Prostate gland (tissue), 2 donors: ENCODE data around the gene SREBF1. TPM values are rescaled to one million over a fixed set of nuclear protein-coding genes. Genes with fewer than 3 reads are reported as not detected.
"Not testable (repeated sequence)": the region's sequence is repeated elsewhere in the genome, so short reads cannot be mapped to it uniquely, and the experiment has no call there.

Experiments
- DNase-seq: peaks from one replicate; pipeline ENCODE4 v3.0.0-alpha.2; 2019; ENCODE audit warnings: low spot score
- H3K27ac ChIP-seq, 2 donors: fragments of 200-600 bp; sonication (generic); 2 replicates each; pipeline ENCODE4 v1.5.1; 2017 to 2019
- H3K27me3 ChIP-seq: fragments of 200-600 bp; sonication (generic); replicated peaks from 2 replicates; pipeline ENCODE4 v1.5.1; 2019; ENCODE audit not compliant: insufficient read depth
- H3K36me3 ChIP-seq, 2 donors: fragments of 200-600 bp; sonication (generic); 1 replicate in 1 of 2; 2 replicates in 1 of 2; pipeline versions ENCODE4 v1.5.1 to v1.8.1; 2017 to 2019
- H3K4me1 ChIP-seq: fragments of 200-600 bp; sonication (generic); replicated peaks from 2 replicates; pipeline ENCODE4 v1.5.1; 2019
- H3K4me3 ChIP-seq, 2 donors: fragments of 200-600 bp; sonication (generic); 2 replicates each; pipeline ENCODE4 v1.5.1; 2017 to 2019
- H3K9me3 ChIP-seq: fragments of 200-600 bp; sonication (generic); 2 replicates; pipeline ENCODE4 v1.5.1; 2017
- CTCF ChIP-seq, 4 experiments: fragments of 200-600 bp in 2 of 4; fragments of 450-650 bp in 2 of 4; sonication (generic) in 2 of 4; IDR thresholded peaks; 1 replicate in 3 of 4; 2 replicates in 1 of 4; pipeline ENCODE4 v1.5.1; 2016 to 2019; ENCODE audit warnings: antibody characterized with exemption in 4 of 4, mild to moderate bottlenecking in 2 of 4, moderate library complexity in 2 of 4
- POLR2A ChIP-seq: fragments of 450-650 bp; IDR thresholded peaks from one replicate; pipeline ENCODE4 v1.6.1; 2016; ENCODE audit warnings: antibody characterized with exemption, mild to moderate bottlenecking
- POLR2AphosphoS5 ChIP-seq: sonication (generic); formaldehyde crosslinking; IDR thresholded peaks from one replicate; pipeline ENCODE4 v1.6.1; 2017; ENCODE audit warnings: antibody characterized with exemption
- WGBS: methylation state at CpG from one replicate; pipeline ENCODE4 v1.1.5; 2018; 5-methylcytosine and 5-hydroxymethylcytosine counted together
- intact Hi-C: fragments of 100-400 bp; cut with DNase I; formaldehyde crosslinking; loops from one replicate; pipeline ENCODE4 v1.14.2; 2022
- total RNA-seq, 2 donors: library from RNA; depleted of rRNA; stranded (reverse); fragments of >200 nt; gene quantifications; one replicate each; pipeline ENCODE4 v1.1.0, GENCODE V29; 2016

Gene SREBF1
- total RNA-seq, 2 donors from 2014 or later, result 134 to 299 TPM

- peaks cover 21% of the 10 kb centered on the region for H3K4me1 ChIP-seq
- H3K9me3 ChIP-seq, result no peaks in the 10 kb centered on the region
- intact Hi-C loops, result no loop called here
- TF ChIP-seq CTCF (IDR thresholded peaks at IDR 0.05) (no peak), POLR2A (no peak), POLR2AphosphoS5 (no peak)
- no peak for DNase-seq
- H3K27me3 ChIP-seq, result no peaks in the 10 kb centered on the region
- no peak overlapping the region for H3K4me3 ChIP-seq
- H3K36me3 ChIP-seq, result no peaks in the 10 kb centered on the region
- WGBS, result 30% methylated on average over 15 of the region's 15 CpGs
- H3K27ac ChIP-seq, result peak overlapping the region; percentile 80 to 94
These were observed 27.9 kb downstream of the SREBF1 start for GRCh38 chr17:17808706-17809432.

- H3K4me1 ChIP-seq, result peaks cover 21% of the 10 kb centered on the region
- H3K9me3 ChIP-seq, H3K27me3 ChIP-seq, DNase-seq, H3K27ac ChIP-seq, H3K4me3 ChIP-seq, intact Hi-C loops, H3K36me3 ChIP-seq: not testable (repeated sequence)
- over 99% methylated on average over 5 of the region's 5 CpGs for WGBS
These were observed 28.6 kb downstream of the SREBF1 start for GRCh38 chr17:17808200-17808599.

- intact Hi-C loops, result no loop called here
- no peak for DNase-seq
- no peak overlapping the region for H3K4me3 ChIP-seq
These were observed 29.3 kb downstream of the SREBF1 start for GRCh38 chr17:17807440-17807839.

GRCh38 chr17:17806611-17807274 lies 30.0 kb downstream of the SREBF1 start:
- TF ChIP-seq POLR2AphosphoS5 (no peak), CTCF (IDR thresholded peaks at IDR 0.05) (no peak)
- Histone ChIP-seq H3K36me3 (no peaks in the 10 kb centered on the region), H3K27ac (no peak overlapping the region)

More at GRCh38 chr17:17807440-17807839, 29.3 kb downstream of the SREBF1 start:
- peaks cover 18% of the 10 kb centered on the region for H3K4me1 ChIP-seq
- no peaks in the 10 kb centered on the region for H3K9me3 ChIP-seq
- H3K36me3 ChIP-seq, result no peaks in the 10 kb centered on the region
- TF ChIP-seq POLR2AphosphoS5 (no peak), POLR2A (no peak)
- H3K27me3 ChIP-seq, result no peaks in the 10 kb centered on the region
- no peak overlapping the region for H3K27ac ChIP-seq
- 94% methylated on average over 5 of the region's 5 CpGs for WGBS

GRCh38 chr17:17806035-17806434 lies 30.8 kb downstream of the SREBF1 start:
- no peak overlapping the region for H3K27ac ChIP-seq
- intact Hi-C loops, result no loop called here
- H3K4me1 ChIP-seq, result peaks cover 7% of the 10 kb centered on the region
- DNase-seq, result no peak
- H3K36me3 ChIP-seq, result no peaks in the 10 kb centered on the region
- no peaks in the 10 kb centered on the region for H3K27me3 ChIP-seq
- TF ChIP-seq CTCF (IDR thresholded peaks at IDR 0.05) (no peak), POLR2A (no peak), POLR2AphosphoS5 (no peak)
- no peaks in the 10 kb centered on the region for H3K9me3 ChIP-seq
- H3K4me3 ChIP-seq, result no peak overlapping the region
- WGBS, result 92% methylated on average over 4 of the region's 4 CpGs

More at GRCh38 chr17:17806611-17807274, 30.0 kb downstream of the SREBF1 start:
- intact Hi-C loops, result no loop called here
- no peak for DNase-seq
- Histone ChIP-seq H3K4me3 (no peak overlapping the region), H3K9me3 (no peaks in the 10 kb centered on the region), H3K27me3 (no peaks in the 10 kb centered on the region), H3K4me1 (peaks cover 11% of the 10 kb centered on the region)
- WGBS, result 86% methylated on average over 17 of the region's 17 CpGs

GRCh38 chr17:17805575-17805974 lies 31.2 kb downstream of the SREBF1 start:
- Histone ChIP-seq H3K27ac (no peak overlapping the region), H3K9me3 (no peaks in the 10 kb centered on the region), H3K36me3 (no peaks in the 10 kb centered on the region), H3K27me3 (no peaks in the 10 kb centered on the region), H3K4me1 (peaks cover 7% of the 10 kb centered on the region), H3K4me3 (no peak overlapping the region)
- TF ChIP-seq POLR2AphosphoS5, result no peak
- TF ChIP-seq CTCF (IDR thresholded peaks at IDR 0.05), result no peak
- no peak for TF ChIP-seq POLR2A
- intact Hi-C loops, result no loop called here
- no peak for DNase-seq
- 47% methylated on average over 9 of the region's 9 CpGs for WGBS
